Nephron progenitor cell (in vitro differentiated cells): ENCODE results near the gene NIPAL3.

Experiments used
- DNase-seq: peaks from one replicate; pipeline ENCODE4 v3.0.0; 2021
- H3K27ac Mint-ChIP-seq: 2 replicates; pipeline ENCODE4 v1.8.0; 2021; ENCODE audit warnings: mild to moderate bottlenecking, moderate library complexity, mixed read lengths
- H3K27me3 Mint-ChIP-seq: 2 replicates; pipeline ENCODE4 v1.8.0; 2021; ENCODE audit warnings: mild to moderate bottlenecking, low read depth, mixed read lengths; ENCODE audit not compliant: poor library complexity
- H3K36me3 Mint-ChIP-seq: 2 replicates; pipeline ENCODE4 v1.8.0; 2021; ENCODE audit warnings: low read depth, mixed read lengths
- H3K4me1 Mint-ChIP-seq: 2 replicates; pipeline ENCODE4 v1.8.0; 2021; ENCODE audit warnings: mixed read lengths
- H3K4me3 Mint-ChIP-seq: 2 replicates; pipeline ENCODE4 v1.8.0; 2021; ENCODE audit warnings: mild to moderate bottlenecking, moderate library complexity, mixed read lengths
- H3K9me3 Mint-ChIP-seq: 2 replicates; pipeline ENCODE4 v1.8.0; 2021; ENCODE audit warnings: mild to moderate bottlenecking, moderate library complexity, mixed read lengths
- CTCF ChIP-seq: fragments of 200-600 bp; sonication (generic); IDR thresholded peaks from 2 replicates; pipeline ENCODE4 v1.5.0; 2021; ENCODE audit warnings: antibody characterized with exemption

Gene NIPAL3

GRCh38 chr1:24502709-24503058 lies 87.1 kb downstream of the NIPAL3 start, which contains the start of gene RCAN3:
TSS of gene RCAN3 (plus strand) at chr1:24502836. CDS start at chr1:24514373, 11,537 bp downstream.
- peaks cover 59% of the 10 kb centered on the region for H3K27me3 Mint-ChIP-seq
- peak; percentile 87 for DNase-seq
- no peak for TF ChIP-seq CTCF
- H3K36me3 Mint-ChIP-seq = no peaks in the 10 kb centered on the region
- H3K27ac Mint-ChIP-seq = no peak within 1 kb of the TSS
- no peaks in the 10 kb centered on the region for H3K9me3 Mint-ChIP-seq
- H3K4me3 Mint-ChIP-seq = peak within 1 kb of the TSS; percentile 93
- peaks cover 25% of the 10 kb centered on the region for H3K4me1 Mint-ChIP-seq

- DNase-seq = no peak
- Mint-ChIP-seq H3K4me1 (peaks cover 25% of the 10 kb centered on the region), H3K27ac (no peak overlapping the region), H3K36me3 (no peaks in the 10 kb centered on the region), H3K9me3 (no peaks in the 10 kb centered on the region), H3K27me3 (peaks cover 58% of the 10 kb centered on the region), H3K4me3 (peak overlapping the region; percentile 93)
- no peak for TF ChIP-seq CTCF
Measured at GRCh38 chr1:24503059-24503751, 87.6 kb downstream of the NIPAL3 start.

GRCh38 chr1:24503870-24504523 lies 88.4 kb downstream of the NIPAL3 start:
- Mint-ChIP-seq H3K27me3 (peaks cover 57% of the 10 kb centered on the region), H3K4me3 (peak overlapping the region; percentile 93), H3K27ac (no peak overlapping the region), H3K36me3 (peaks cover 1% of the 10 kb centered on the region), H3K9me3 (no peaks in the 10 kb centered on the region), H3K4me1 (peaks cover 25% of the 10 kb centered on the region)
- DNase-seq = no peak
- no peak for TF ChIP-seq CTCF

- Mint-ChIP-seq H3K27ac (no peak overlapping the region), H3K4me1 (peaks cover 25% of the 10 kb centered on the region), H3K36me3 (peaks cover 7% of the 10 kb centered on the region)
Measured at GRCh38 chr1:24504560-24504959, 89.0 kb downstream of the NIPAL3 start.

GRCh38 chr1:24505816-24506215 lies 90.2 kb downstream of the NIPAL3 start:
- no peak for TF ChIP-seq CTCF
- no peak for DNase-seq
- H3K4me3 Mint-ChIP-seq = no peak overlapping the region
- no peak overlapping the region for H3K27ac Mint-ChIP-seq
- peaks cover 25% of the 10 kb centered on the region for H3K4me1 Mint-ChIP-seq
- H3K36me3 Mint-ChIP-seq = peaks cover 17% of the 10 kb centered on the region
- peaks cover 43% of the 10 kb centered on the region for H3K27me3 Mint-ChIP-seq
- peaks cover 14% of the 10 kb centered on the region for H3K9me3 Mint-ChIP-seq

More at GRCh38 chr1:24504560-24504959, 89.0 kb downstream of the NIPAL3 start:
- no peak for TF ChIP-seq CTCF
- Mint-ChIP-seq H3K27me3 (peaks cover 55% of the 10 kb centered on the region), H3K9me3 (peaks cover 4% of the 10 kb centered on the region), H3K4me3 (peak overlapping the region; percentile 93)
- no peak for DNase-seq
